Activated T-cell treated with anti-CD3 and anti-CD28 coated beads, Interleukin-2, amount 50 U/mL, for 4 hours (primary cell): Measurements from ENCODE around the gene SLC18A3. TPM values are rescaled to one million over a fixed set of nuclear protein-coding genes. Genes with fewer than 3 reads are reported as not detected.

Source experiments
- ATAC-seq, 2 donors: fragments of 200-7000 bp; cut with Tn5 transposase; one replicate each; pipeline ENCODE4 v1.10.0; 2021
- DNase-seq: peaks from one replicate; pipeline ENCODE4 v3.0.0-alpha.2; 2020
- H3K27me3 Mint-ChIP-seq: one replicate; pipeline ENCODE4 v1.8.0; 2021; ENCODE audit warnings: low read depth, mixed read lengths
- H3K36me3 Mint-ChIP-seq: one replicate; pipeline ENCODE4 v1.8.0; 2022; ENCODE audit warnings: mixed read lengths; ENCODE audit not compliant: insufficient read depth
- H3K4me1 Mint-ChIP-seq: one replicate; pipeline ENCODE4 v1.8.0; 2021; ENCODE audit warnings: low read depth, mixed read lengths
- H3K4me3 Mint-ChIP-seq: one replicate; pipeline ENCODE4 v1.8.0; 2021; ENCODE audit warnings: mild to moderate bottlenecking, moderate library complexity, mixed read lengths
- H3K9me3 Mint-ChIP-seq: one replicate; pipeline ENCODE4 v1.8.0; 2021; ENCODE audit warnings: mixed read lengths
- total RNA-seq, 3 donors: library from RNA; stranded (reverse); gene quantifications; one replicate each; pipeline ENCODE4 v1.2.1, GENCODE V29; 2021

The SLC18A3 gene
- total RNA-seq, 3 donors from 2014 or later, result not detected

GRCh38 chr10:49600781-49601400 is 9.2 kb upstream of the SLC18A3 start:
- H3K9me3 Mint-ChIP-seq, result no peaks in the 10 kb centered on the region
- H3K4me1 Mint-ChIP-seq, result no peaks in the 10 kb centered on the region
- H3K36me3 Mint-ChIP-seq, result no peaks in the 10 kb centered on the region
- ATAC-seq, result no peak
- no peak for DNase-seq
- no peak overlapping the region for H3K4me3 Mint-ChIP-seq
- peaks cover 38% of the 10 kb centered on the region for H3K27me3 Mint-ChIP-seq

DNA sequence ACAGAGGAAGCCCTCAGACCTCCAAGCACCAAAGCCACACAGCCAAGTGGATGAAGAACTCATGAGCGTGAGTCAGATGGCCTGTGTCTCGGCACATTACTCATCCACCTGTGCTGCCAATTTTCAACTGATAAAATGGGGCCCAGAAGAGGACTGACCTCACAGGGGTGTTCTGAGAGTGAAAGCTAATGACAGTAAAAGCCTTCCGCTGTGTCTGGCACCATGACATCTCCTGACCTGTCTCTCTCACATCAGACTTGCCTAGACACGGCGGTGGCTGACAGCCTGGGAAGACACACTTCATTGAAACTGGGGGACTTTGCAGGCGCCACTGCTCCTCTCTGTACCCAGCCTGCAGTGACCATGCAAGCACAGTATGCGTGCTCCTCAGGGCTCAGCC is 8.3 kb upstream of the SLC18A3 start:
- no peak overlapping the region for H3K4me3 Mint-ChIP-seq
- DNase-seq, result no peak
- peaks cover 1% of the 10 kb centered on the region for H3K4me1 Mint-ChIP-seq
- H3K36me3 Mint-ChIP-seq, result no peaks in the 10 kb centered on the region
- no peak for ATAC-seq
- no peaks in the 10 kb centered on the region for H3K9me3 Mint-ChIP-seq
- peaks cover 38% of the 10 kb centered on the region for H3K27me3 Mint-ChIP-seq

- DNase-seq (no peak), ATAC-seq (no peak)
- Mint-ChIP-seq H3K27me3 (peaks cover 37% of the 10 kb centered on the region), H3K9me3 (no peaks in the 10 kb centered on the region), H3K36me3 (no peaks in the 10 kb centered on the region), H3K4me1 (peaks cover 1% of the 10 kb centered on the region), H3K4me3 (no peak overlapping the region)
Observed at GRCh38 chr10:49602380-49603023, 7.6 kb upstream of the SLC18A3 start.

GRCh38 chr10:49605216-49605938 is 4.7 kb upstream of the SLC18A3 start:
- Mint-ChIP-seq H3K4me3 (no peak overlapping the region), H3K9me3 (no peaks in the 10 kb centered on the region), H3K27me3 (peaks cover 52% of the 10 kb centered on the region), H3K4me1 (peaks cover 1% of the 10 kb centered on the region), H3K36me3 (no peaks in the 10 kb centered on the region)
- DNase-seq, result no peak
- ATAC-seq, result no peak

- H3K4me3 Mint-ChIP-seq, result no peak overlapping the region
- H3K9me3 Mint-ChIP-seq, result no peaks in the 10 kb centered on the region
- H3K27me3 Mint-ChIP-seq, result peaks cover 48% of the 10 kb centered on the region
- DNase-seq (no peak), ATAC-seq (no peak)
- peaks cover 1% of the 10 kb centered on the region for H3K4me1 Mint-ChIP-seq
- no peaks in the 10 kb centered on the region for H3K36me3 Mint-ChIP-seq
Observed at GRCh38 chr10:49605939-49606509, 4.1 kb upstream of the SLC18A3 start.

GRCh38 chr10:49606981-49607535 is 3.1 kb upstream of the SLC18A3 start:
- peaks cover 1% of the 10 kb centered on the region for H3K4me1 Mint-ChIP-seq
- peaks cover 2% of the 10 kb centered on the region for H3K9me3 Mint-ChIP-seq
- H3K27me3 Mint-ChIP-seq, result peaks cover 57% of the 10 kb centered on the region
- DNase-seq (peak; percentile 23), ATAC-seq (peak; percentile 58 to 69)
- H3K36me3 Mint-ChIP-seq, result no peaks in the 10 kb centered on the region
- no peak overlapping the region for H3K4me3 Mint-ChIP-seq

DNA sequence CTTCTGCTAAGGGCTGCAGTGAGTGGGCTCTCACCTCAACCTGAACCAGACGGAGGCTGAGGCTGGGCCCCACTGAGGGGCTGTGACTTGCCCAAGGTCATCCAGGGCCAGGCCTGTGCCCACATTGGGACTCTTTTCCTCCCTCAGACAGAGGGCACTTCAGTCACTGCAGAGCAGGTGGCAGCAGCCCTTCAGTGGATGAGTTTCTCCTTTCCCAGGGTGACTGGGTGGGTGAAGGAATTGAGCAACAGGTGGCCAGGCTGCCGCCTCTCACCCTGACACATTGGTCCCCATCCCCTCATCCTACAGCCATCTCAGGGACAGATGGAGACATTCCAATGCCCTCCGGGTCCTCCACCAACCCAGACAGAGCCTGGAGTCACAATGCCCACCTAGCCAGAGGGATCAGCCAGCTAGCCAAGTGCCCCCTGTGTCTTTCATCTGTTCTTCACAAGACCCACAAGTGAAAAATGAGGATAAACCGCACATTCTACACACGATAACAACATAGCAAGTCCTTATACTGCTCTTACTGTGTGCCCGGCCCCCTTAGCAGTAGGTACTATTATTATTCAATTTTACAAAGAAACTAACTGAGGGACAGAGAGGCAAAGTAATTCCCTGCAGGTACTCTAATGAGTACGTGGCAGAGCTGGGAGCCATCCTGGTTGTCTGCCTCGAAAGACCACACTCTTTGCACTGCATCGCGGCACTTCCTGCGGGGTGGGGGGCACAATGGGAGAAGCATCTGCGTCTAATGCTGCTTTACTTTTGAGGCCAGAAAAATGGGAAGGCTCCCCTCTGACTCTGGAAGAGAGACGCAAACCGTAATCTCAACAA is 1.7 kb upstream of the SLC18A3 start:
- H3K9me3 Mint-ChIP-seq, result peaks cover 3% of the 10 kb centered on the region
- H3K4me1 Mint-ChIP-seq, result peaks cover 1% of the 10 kb centered on the region
- peaks cover 64% of the 10 kb centered on the region for H3K27me3 Mint-ChIP-seq
- ATAC-seq (no peak), DNase-seq (no peak)
- H3K36me3 Mint-ChIP-seq, result no peaks in the 10 kb centered on the region
- no peak overlapping the region for H3K4me3 Mint-ChIP-seq

DNA sequence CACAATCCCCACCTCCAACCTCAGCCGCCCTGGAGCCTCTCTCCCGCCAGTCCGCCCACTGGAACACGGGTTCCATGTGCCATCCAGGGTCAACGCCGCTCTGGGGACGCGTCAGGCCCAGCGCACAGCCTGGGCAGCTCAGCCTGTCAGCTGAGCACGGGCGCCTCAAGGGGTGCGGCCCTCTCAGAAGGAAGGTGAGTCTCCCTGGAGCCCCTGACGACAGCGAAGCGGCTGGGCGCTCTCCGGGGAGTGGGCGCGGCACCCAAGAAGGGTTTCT is 1.2 kb upstream of the SLC18A3 start:
- no peak overlapping the region for H3K4me3 Mint-ChIP-seq
- H3K36me3 Mint-ChIP-seq, result no peaks in the 10 kb centered on the region
- H3K27me3 Mint-ChIP-seq, result peaks cover 67% of the 10 kb centered on the region
- peaks cover 1% of the 10 kb centered on the region for H3K4me1 Mint-ChIP-seq
- peaks cover 3% of the 10 kb centered on the region for H3K9me3 Mint-ChIP-seq
- ATAC-seq (no peak), DNase-seq (no peak)

DNA sequence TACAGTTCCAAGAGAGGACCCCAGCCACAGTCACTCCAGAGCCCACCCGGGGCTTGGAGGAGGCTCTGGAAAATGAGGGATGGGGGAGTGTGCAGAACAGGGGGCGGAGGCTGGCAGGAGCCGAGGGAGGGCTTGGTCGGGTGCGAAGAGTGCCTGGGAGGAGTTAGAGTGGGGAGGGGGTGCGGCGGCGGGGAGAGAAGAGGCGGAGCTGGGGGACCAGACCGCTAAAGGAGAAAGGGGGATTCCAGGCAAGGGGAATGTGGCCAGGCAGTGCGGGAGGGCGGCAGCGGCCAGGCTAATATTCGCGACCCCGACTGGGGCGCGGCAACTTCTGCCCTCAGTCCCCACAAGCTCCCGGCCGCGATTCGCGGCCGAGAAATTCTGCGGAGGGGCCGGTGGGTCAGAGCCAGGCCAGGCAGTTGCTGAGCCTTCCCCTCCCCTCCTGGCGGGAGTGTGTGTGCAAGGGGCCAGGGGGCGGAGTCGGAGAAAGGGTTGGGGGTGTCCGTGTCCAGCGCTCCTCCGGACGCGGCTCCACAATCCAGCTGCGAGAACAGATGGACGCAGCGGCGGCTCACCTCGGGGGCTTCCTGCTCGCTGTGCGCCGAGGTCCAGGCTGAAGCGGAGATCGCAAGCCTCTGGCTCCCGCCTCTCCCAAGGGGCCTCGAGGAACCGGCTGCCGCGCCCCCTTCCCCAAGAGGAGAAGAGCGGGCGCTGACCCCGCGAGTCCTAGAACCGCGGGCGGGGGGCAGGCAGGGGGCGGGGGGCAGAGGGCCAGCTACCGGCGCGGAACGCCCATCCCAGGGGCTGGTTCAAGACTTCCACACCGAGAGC is 612 bp upstream of the SLC18A3 start:
- Mint-ChIP-seq H3K4me1 (peaks cover 2% of the 10 kb centered on the region), H3K27me3 (peaks cover 69% of the 10 kb centered on the region), H3K4me3 (no peak overlapping the region), H3K9me3 (peaks cover 3% of the 10 kb centered on the region), H3K36me3 (no peaks in the 10 kb centered on the region)
- DNase-seq (no peak), ATAC-seq (no peak)

DNA sequence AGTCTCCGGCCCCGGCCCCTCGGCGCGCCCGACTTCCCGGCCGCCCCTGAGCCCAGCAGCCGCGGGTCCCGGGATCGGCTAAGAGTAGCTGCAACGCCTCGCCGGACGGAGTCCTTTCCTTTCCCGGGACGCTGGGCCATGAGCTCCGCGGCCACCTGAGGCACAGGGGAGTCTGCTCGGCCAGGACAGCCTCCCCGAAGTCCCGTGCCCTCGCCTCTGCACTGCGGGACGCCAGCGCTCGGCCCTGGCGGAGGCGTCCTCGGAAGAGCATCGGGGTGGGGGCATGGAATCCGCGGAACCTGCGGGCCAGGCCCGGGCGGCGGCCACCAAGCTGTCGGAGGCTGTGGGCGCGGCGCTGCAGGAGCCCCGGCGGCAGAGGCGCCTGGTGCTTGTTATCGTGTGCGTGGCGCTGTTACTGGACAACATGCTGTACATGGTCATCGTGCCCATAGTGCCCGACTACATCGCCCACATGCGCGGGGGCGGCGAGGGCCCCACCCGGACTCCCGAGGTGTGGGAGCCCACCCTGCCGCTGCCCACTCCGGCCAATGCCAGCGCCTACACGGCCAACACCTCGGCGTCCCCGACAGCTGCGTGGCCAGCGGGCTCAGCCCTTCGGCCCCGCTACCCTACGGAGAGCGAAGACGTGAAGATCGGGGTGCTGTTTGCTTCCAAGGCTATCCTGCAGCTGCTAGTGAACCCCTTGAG is 502 bp downstream of the SLC18A3 start:
- no peak overlapping the region for H3K4me3 Mint-ChIP-seq
- no peaks in the 10 kb centered on the region for H3K36me3 Mint-ChIP-seq
- H3K9me3 Mint-ChIP-seq, result peaks cover 3% of the 10 kb centered on the region
- peaks cover 3% of the 10 kb centered on the region for H3K4me1 Mint-ChIP-seq
- peaks cover 71% of the 10 kb centered on the region for H3K27me3 Mint-ChIP-seq
- no peak for ATAC-seq
- no peak for DNase-seq

- H3K9me3 Mint-ChIP-seq, result peaks cover 3% of the 10 kb centered on the region
- peaks cover 75% of the 10 kb centered on the region for H3K27me3 Mint-ChIP-seq
- ATAC-seq (no peak), DNase-seq (no peak)
- H3K4me3 Mint-ChIP-seq, result no peak overlapping the region
- no peaks in the 10 kb centered on the region for H3K36me3 Mint-ChIP-seq
- H3K4me1 Mint-ChIP-seq, result peaks cover 3% of the 10 kb centered on the region
Observed at GRCh38 chr10:49611166-49611815, 1.2 kb downstream of the SLC18A3 start.

DNA sequence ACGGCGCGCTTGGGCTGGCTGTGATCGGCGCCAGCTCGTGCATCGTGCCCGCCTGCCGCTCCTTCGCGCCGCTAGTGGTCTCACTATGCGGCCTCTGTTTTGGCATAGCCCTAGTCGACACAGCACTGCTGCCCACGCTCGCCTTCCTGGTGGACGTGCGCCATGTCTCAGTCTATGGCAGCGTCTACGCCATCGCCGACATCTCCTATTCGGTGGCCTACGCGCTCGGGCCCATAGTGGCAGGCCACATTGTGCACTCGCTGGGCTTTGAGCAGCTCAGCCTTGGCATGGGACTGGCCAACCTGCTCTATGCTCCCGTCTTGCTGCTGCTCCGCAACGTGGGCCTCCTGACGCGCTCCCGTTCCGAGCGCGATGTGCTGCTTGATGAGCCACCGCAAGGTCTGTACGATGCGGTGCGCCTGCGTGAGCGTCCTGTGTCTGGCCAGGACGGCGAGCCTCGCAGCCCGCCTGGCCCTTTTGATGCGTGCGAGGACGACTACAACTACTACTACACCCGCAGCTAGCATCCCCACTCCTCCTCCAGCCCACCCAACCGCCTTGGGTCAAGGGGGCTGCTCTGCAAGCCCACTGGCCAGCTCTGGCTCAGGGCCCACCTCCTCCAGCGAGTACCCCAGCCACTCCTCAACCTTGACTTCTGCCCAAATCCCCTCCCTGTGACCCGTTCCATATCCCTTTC is 1.9 kb downstream of the SLC18A3 start:
- Mint-ChIP-seq H3K27me3 (peaks cover 79% of the 10 kb centered on the region), H3K4me3 (no peak overlapping the region), H3K9me3 (peaks cover 3% of the 10 kb centered on the region), H3K36me3 (no peaks in the 10 kb centered on the region), H3K4me1 (peaks cover 2% of the 10 kb centered on the region)
- ATAC-seq, result no peak
- no peak for DNase-seq
